Adipose tissue (tissue), 3 donors: Measurements from ENCODE around the gene KEL. TPM values are rescaled to one million over a fixed set of nuclear protein-coding genes. Genes with fewer than 3 reads are reported as not detected.
"Not testable (repeated sequence)": the region's sequence is repeated elsewhere in the genome, so short reads cannot be mapped to it uniquely, and the experiment has no call there.

Experiments
- H3K27ac ChIP-seq: one replicate; pipeline ENCODE4 v1.5.1; 2013; ENCODE audit warnings: low read depth, low read length
- WGBS, 3 donors: extraction: QIAGEN DNeasy Blood & Tissue Kit; methylation state at CpG; one replicate each; pipeline ENCODE4 v1.1.7; 2013; 5-methylcytosine and 5-hydroxymethylcytosine counted together
- polyA plus RNA-seq, 3 donors: library from polyadenylated mRNA; stranded (reverse); fragments of 200-250 nt; gene quantifications; one replicate each; pipeline ENCODE4 v1.2.3, GENCODE V29; 2013
- donor health status: healthy with polysubstance abuse.
- donor health status: Bipolar disorder and iron deficiency.
- donor health status: healthy.

Gene KEL, protein sequence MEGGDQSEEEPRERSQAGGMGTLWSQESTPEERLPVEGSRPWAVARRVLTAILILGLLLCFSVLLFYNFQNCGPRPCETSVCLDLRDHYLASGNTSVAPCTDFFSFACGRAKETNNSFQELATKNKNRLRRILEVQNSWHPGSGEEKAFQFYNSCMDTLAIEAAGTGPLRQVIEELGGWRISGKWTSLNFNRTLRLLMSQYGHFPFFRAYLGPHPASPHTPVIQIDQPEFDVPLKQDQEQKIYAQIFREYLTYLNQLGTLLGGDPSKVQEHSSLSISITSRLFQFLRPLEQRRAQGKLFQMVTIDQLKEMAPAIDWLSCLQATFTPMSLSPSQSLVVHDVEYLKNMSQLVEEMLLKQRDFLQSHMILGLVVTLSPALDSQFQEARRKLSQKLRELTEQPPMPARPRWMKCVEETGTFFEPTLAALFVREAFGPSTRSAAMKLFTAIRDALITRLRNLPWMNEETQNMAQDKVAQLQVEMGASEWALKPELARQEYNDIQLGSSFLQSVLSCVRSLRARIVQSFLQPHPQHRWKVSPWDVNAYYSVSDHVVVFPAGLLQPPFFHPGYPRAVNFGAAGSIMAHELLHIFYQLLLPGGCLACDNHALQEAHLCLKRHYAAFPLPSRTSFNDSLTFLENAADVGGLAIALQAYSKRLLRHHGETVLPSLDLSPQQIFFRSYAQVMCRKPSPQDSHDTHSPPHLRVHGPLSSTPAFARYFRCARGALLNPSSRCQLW
- polyA plus RNA-seq, result under 1 TPM in 2 of 3 donors, not detected in 1; 0.04 to 0.09 TPM

DNA sequence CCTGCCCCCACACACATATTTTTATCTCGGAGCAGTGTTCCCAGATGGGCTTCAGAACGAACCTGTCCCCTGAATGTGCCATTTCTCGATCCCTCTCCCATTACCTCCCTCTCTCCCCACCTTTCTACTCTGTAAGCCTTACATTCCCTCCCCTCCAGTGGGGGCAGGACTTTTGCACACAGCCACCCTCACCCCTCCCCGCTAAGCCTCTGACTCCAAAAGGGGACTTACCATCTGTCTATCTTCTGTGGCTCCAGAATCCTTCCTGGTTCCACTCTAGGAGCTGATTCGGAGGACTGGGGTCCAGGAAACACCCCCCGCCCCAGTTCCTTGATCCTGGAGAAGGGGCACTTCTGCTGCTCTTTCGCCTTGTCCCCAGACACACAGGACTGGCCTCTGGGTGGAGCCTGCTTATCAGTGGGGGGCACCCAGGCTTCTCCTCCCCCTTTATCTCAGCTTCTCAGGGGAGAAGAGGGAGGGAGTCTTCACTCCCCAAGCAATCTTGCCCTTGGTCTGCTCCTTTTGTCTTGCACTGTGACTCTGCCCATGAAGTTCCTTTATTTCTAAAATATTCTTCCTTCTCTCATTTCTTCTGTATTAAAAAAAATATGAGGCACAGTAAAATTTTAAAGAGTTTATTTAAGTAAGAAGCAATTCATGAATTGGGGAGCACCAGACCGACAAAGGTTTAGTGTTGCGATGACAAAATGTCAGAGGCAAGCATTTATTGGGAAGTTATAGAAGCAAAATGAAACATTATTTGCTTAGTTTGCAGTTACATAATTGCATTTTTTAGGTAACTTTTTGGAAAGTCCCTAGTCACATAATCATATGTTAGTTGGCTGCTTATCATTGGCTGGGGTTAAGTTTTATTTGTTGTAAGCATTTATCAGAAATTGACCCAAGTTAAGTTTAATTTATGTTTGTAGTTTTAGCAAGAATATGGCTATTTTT lies at the start of gene KEL:
KEL (minus strand) TSS at position 391 of the 954 bp plus-strand sequence; CDS start at position 234, 157 bp downstream.
- no peak within 1 kb of the TSS for H3K27ac ChIP-seq
- 69 to 82% (median 70%) methylated on average over 9 of the region's 9 CpGs for WGBS, 3 donors

DNA sequence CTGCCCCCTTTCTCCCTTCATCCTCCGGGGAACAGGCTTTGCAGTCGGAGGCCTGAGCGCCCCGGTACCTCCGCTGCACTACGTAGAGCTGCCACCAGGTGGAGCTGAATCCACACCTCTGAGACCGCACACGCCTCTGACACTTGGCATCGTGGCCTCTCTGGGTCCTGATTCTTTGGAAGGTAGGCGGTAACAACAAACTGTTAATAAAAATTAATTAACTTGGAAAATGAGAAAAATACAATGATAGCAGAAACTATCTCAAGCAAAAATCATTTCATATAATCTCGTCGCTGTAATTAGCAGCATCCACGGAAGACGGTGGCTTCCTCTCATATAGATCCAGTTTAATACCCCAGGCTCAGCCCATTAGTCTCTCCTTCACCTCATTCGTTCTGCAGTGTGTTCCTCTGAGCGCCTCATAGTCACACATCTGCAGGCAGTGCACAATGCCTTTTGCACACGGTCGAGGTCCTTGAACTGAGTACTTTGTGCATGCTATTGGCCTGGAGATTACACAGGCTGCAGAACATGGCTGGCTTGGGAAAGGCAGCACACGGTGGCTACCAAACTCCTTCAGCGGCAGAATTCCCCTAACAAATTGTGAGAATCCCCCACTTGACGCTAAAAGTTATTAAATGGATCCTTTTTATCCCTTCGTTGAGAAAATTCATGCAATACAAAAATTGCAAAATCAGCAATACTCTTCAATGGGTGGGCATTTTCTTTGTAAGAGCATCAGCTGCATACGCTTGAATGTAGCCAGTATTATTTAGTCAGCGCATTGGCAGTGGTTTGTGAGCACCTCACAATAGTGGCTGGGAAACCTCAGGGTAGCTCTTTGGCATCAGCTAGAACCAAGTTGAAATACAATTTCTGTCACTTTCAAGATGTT lies 46.1 kb upstream of the KEL start:
- 35 to 43% (median 41%) methylated on average over 24 of the region's 24 CpGs for WGBS, 3 donors
- H3K27ac ChIP-seq, result no peak overlapping the region

DNA sequence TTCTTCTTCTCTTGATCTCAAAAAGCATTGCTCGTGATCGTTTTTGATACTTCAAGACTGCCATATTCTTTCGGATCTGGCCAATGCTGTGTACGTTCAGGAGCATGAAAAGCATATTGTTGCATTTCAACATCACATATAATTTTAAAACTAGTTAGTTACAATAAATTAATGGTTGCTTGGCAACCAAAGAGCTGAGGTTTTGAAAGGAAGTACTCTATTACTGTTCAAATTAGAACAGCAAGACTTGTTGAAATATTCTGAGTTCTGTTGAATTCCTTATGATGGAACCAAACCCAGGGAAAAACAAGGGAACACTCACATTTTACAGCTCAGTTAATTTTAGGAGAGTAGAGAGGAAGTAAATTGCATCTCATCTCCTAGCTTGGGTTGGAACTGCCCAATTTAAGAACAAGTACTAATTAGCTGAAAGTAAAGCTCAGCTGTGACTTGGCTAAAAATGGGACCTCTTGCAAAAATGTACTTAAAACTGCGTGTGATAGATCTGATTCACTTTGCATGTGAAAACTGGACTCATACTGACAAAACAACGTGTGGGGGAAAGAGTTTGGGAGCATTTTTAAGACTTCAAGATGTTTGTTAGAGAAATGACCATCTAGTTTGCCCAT lies 43.6 kb upstream of the KEL start:
- H3K27ac ChIP-seq, result no peak overlapping the region
- 67 to 75% (median 73%) methylated on average over 6 of the region's 6 CpGs for WGBS, 3 donors

DNA sequence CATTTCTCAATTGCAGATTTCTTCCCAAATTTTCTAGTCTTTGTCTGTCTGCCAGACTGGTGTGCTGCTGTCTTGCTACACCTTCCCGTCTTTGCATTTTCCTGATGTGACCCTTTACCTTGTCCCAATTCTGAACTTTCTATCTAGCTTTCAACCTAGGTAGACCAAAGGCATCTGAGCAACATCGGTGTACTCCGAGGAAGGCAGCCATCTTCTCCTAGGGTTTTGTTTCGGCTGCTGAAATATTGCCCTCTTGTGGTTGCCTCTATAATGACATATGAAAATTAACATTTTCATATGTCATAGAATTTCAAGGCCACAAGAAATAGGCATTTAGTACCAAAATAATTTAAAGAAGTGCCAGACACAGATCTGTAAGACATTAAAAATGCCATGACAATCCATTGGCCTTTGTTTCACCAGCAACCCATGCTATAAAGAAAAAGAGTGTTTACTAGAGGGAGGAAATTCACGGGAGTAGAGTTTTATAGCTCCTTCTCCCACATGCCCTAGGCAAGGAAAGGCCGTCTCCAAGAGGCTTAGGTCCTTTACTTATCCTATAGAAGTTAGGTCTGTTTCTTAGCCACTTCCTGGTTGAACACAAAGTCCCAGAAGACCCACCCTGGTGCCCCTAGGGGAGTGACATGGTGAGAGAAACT lies 41.4 kb upstream of the KEL start:
- 23 to 31% (median 27%) methylated on average over 6 of the region's 6 CpGs for WGBS, 3 donors
- H3K27ac ChIP-seq, result no peak overlapping the region

DNA sequence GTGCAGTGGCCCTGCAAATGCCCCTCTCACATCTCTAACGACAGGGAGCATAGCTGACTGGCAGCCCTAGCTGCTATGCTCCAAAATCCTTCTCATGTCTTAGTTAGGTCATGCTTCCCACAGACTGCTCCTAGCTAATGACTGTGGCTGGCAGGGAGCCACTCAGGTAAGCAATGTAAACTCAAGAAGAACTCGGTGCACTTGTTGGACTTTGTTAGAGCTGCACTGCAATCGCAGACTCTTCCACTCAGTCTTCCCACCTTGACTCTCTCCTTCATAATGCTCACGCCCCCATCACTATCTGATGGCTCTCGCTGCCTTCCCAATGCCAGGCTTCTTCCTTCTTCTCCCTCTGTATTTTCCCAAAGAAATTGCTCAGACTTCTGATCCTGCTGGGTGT lies 40.7 kb upstream of the KEL start:
- 52 to 90% (median 86%) methylated on average over 5 of the region's 5 CpGs for WGBS, 3 donors

DNA sequence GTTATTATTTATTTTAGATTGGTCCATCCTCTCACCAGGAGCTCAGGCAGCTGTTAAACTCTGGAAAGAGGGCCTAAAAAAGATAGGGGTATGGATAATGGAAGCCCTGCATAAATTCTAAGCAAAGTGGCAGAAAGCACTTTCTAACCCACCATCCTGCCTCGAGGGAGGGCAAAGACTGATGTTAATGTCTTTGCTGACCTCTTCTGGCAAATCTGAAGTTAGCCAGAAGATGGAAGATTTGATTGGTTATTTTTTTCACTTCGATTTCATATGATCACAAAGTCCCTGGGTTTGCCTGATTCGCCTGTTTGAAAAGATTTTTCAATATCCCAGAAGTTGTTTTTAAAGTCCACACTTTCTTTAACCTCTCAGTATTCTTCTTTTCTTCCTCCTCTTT lies 39.9 kb upstream of the KEL start:
- no peak overlapping the region for H3K27ac ChIP-seq
- 46 to 49% (median 49%) methylated on average over 3 of the region's 3 CpGs for WGBS, 3 donors

More for the DNA sequence above, 40.7 kb upstream of the KEL start:
- no peak overlapping the region for H3K27ac ChIP-seq

DNA sequence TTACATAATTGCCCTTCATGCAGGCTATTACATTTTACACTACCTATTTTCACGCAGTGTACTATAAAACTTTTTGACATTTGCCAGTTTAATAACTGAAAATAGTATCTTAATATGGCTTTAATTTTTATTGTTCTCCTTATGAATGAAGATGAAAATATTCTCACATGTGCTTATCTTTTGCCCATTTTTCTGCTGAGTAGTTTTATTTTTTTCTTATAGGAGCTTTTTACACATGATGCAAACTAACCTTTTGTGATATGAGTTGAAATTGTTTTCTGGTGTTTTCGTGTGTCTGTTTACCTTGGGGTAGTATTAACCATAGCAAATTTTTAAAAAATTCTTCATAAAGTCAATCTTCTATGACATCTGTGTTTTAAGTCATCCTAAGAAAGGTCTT lies 38.5 kb upstream of the KEL start:
- WGBS, 3 donors, result 89 to 96% (median 93%) methylated on average over 2 of the region's 2 CpGs
- H3K27ac ChIP-seq, result no peak overlapping the region

DNA sequence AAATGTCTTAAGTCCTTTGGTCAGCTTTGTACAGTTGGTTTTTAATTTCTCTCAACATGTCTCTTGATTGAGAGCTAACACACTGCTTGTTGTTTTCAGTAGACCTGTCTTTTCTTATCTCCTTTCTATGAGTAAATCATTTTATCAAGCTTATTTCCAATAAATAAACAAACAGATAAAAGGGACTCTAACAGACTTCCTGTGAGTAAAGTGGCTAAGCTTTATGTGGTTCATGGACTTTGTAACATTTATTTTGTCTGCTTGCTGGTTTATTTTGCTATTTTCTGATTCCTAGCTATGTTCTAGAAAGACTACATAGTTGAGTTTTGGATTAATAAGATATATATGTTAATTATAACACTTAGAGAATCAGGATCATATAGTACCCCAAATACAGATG lies 37.6 kb upstream of the KEL start:
- no peak overlapping the region for H3K27ac ChIP-seq

DNA sequence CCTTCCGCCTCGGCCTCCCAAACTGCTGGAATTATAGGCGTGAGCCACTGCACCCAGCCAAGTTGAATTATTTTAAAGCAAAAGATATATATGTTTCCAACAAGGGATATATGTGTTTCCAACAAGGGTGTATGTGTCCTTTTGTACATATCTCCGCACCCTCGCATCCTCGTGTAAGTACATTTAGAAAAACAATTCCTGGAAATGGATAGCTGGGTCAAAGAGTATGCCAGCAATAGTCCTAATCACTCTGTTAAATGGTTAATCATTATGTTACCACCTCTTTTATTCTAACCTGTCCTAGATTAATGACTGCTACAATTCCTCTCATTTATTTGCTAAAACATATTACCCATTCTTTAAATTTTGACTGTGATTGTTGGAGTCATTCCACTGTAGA lies 36.8 kb upstream of the KEL start:
- 76 to 84% (median 77%) methylated on average over 6 of the region's 6 CpGs for WGBS, 3 donors
- no peak overlapping the region for H3K27ac ChIP-seq

DNA sequence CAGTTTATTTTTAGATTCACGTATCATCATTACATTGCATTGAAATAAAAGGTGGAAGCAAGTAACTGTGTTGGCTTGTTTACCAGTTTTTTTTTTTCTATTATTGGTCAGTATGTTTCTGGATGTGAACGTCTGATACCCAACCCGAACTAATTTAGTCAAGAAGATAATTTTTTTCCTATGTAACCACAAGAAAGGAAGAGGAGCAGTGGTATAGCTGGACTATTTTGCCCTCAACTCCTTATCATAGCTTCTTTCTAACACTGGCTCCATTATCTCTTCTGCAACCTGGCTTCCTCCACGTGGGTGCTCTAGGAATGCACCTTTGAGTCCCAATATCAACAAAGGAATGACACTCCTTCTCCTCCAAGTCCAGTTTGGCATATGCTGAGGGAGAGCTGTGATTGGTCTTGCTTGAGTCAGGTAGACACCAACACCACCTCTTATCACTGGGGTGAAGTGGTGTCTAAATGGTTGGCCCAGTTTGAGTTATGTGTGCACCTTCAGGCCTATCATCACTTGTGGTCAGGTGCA lies 35.4 kb upstream of the KEL start:
- 65 to 75% (median 71%) methylated on average over 4 of the region's 4 CpGs for WGBS, 3 donors
- H3K27ac ChIP-seq, result no peak overlapping the region

DNA sequence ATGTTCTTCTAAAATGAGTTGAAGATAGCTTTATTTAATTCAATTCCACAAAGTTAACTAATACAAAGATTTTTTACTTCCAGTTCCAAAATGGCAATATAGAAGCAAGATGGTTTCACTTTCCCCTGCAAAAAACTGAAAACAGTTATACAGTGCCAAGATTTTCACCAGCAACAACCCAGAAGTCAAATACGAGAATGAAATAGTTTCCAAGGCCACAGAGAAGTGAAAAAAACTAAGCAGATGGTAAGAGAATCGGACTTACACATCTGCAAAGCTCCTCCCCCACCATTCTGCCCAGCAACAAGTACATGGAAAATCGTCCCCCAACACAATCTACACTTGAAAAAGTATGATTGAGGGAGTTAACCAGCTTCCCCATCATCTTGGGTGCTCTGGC lies 30.3 kb upstream of the KEL start:
- 40 to 45% (median 44%) methylated on average over 3 of the region's 3 CpGs for WGBS, 3 donors
- H3K27ac ChIP-seq, result no peak overlapping the region

DNA sequence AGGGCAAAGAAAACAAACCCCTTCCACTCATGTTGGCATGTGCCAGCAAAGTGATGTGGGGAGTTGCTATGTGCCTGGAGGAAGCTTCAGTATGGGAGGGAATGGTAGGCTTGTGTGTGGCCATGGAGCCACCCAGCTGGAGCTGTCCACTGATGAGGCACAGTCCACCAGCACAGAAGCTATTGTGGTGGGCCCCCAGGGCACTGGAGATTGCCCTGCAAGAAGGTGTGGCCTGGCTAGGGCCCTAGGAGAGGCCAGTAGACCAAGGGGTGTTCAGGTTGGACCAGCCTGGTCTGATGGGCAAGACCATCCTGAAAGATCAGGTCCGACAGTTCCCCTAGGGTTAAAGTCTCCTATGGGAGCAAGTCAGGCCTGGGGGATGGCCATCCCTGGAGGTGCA lies 22.1 kb upstream of the KEL start:
- 88 to 100% (median 95%) methylated on average over 1 of the region's 1 CpG for WGBS, 3 donors
- no peak overlapping the region for H3K27ac ChIP-seq

DNA sequence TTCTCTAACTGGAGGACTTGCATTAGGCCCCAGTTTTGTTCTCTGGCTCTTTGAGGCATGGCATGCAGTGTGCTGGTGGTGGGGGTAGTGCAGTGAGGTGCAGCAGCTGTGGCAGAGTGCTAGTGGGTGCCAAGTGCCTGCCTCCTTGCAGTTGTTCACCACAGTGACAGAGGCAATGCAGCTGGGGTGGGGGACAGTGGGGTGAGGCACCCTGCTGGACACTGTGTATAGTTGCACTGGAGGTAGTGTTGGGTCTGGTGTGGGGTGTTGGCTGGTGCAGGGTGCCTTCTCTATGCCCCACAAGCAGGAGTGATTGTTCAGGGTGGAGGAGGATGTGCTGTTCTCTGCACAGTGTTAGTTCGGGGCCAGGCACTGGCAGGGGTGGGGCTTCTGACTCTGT lies 21.7 kb upstream of the KEL start:
- 73 to 85% (median 81%) methylated on average over 1 of the region's 1 CpG for WGBS, 3 donors
- H3K27ac ChIP-seq, result no peak overlapping the region

DNA sequence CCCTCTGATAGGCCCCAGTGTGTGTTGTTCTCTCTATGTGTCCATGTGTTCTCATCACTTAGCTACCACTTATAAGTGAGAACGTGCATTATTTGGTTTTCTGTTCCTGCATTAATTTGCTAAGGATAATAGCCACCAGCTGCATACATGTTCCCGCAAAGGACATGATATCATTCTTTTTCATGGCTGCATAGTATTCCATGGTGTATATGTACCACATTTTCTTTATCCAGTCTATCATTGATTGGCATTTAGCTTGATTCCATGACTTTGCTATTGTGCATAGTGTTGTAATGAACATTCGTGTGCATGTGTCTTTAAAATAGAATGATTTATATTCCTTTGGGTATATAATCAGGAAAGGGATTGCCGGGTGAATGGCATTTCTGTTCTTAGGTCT lies 16.2 kb upstream of the KEL start:
- WGBS, 3 donors, result 79 to 85% (median 82%) methylated on average over 4 of the region's 4 CpGs

DNA sequence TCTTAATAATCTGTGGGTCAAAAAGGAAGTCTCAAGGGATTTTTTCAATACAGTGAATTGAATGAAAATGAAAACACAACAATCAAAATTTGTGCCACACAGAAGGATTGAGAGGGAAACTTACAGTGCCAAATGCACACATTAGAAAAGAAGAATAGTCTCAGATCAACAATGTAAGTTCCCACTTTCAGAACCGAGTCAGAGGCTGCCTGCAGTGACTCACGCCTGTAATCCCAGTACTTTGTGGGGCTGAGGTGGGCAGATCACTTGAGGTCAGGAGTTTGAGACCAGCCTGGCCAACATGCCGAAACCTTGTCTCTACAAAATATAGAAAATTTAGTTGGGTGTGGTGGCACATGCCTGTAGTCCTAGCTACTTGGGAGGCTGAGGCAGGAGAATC lies 12.5 kb upstream of the KEL start:
- WGBS, 3 donors, result 78 to 86% (median 82%) methylated on average over 3 of the region's 3 CpGs
- H3K27ac ChIP-seq, result no peak overlapping the region

More for the DNA sequence above, 16.2 kb upstream of the KEL start:
- H3K27ac ChIP-seq, result not testable (repeated sequence)

DNA sequence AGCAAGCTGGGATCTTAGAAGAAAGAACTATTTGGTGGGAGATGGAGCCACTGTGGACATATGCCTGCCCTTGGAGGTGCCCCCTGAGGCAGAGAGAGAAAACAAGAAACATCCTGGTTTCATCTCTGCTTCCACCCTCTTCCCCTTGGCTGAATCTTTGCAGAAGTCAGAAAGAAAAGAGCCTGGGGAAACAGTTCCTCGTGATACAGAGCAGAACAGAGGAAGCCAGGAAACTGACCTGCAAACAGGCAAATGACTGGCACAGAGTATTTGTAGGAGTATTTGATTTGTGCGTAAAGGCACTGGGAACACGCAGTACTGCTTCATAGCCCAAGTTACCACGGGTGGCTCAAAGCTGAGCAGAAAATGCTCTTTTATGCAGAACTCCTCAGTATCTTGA lies 7.0 kb upstream of the KEL start:
- H3K27ac ChIP-seq, result no peak overlapping the region
- 42 to 64% (median 48%) methylated on average over 4 of the region's 4 CpGs for WGBS, 3 donors

DNA sequence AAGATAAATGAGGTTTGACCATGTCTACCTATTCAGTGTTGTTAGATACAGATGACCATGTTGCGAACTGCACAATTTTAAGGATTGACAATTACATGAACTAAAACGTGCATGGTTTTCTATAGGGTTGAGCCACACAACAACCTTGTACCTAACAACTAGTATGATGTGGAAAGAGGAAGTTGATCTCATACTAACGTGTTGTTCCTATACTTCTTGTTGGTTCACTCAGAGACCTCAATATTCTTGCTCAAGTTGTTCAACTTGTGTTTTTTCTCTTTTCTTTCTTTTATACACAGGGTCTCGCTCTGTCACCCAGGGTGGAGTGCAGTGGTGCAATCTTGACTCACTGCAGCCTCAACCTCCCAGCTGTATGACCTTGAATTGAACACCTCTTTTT lies 6.1 kb upstream of the KEL start:
- 63 to 80% (median 78%) methylated on average over 4 of the region's 4 CpGs for WGBS, 3 donors
- no peak overlapping the region for H3K27ac ChIP-seq
